Measurements from ENCODE around the gene CNTN1. TPM values are rescaled to one million over a fixed set of nuclear protein-coding genes. Genes with fewer than 3 reads are reported as not detected.

CNTN1 gene
- total and polyA plus RNA-seq, 2 of the 8 experiments (the other 6 are each of a cell fraction or from before 2014, with no cell fraction given) = 7.2 to 21.8 TPM

DNA sequence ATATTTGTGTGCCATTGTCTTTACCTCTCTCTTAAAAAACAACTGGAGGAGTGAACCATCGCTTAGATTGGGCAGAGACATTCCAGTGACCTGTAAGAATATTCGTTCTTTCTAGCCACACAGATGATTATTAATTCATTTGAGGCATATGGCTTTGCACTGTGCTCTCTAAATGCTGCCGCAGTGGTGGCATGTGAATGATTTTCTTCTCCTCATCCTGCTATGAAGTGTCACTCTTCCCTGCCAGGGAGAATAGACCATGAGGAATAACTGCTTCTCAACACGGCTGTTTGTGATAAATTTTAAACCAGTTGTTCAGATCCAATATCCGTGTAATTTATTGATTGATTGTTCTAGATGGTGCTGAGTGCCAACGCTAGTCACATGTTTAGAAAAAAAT lies 225.3 kb downstream of the CNTN1 start (continued):
- TF ChIP-seq PHF8 (conservative IDR thresholded peaks at IDR 0.05; ENCODE audit: low read depth, low read length) (no peak), ATF2 (IDR thresholded peaks at IDR 0.05; ENCODE audit: low read length) (no peak), EP300 (IDR thresholded peaks at IDR 0.05; ENCODE audit: borderline replicate concordance in 1 of 2, low read depth in 2 of 2, low read length in 2 of 2) (no peak)

All from H1 (cell line).